K562 (cell line): ENCODE measurements around the gene SPSB1. TPM values are rescaled to one million over a fixed set of nuclear protein-coding genes. Genes with fewer than 3 reads are reported as not detected.

Experiments
- BCOR ChIP-seq: fragments of 450-650 bp; IDR thresholded peaks from 2 replicates; pipeline ENCODE4 v1.6.1; 2016
- CBFB ChIP-seq: sonication (generic); formaldehyde crosslinking; IDR thresholded peaks from 2 replicates; pipeline ENCODE4 v1.4.0; 2020; ENCODE audit warnings: mild to moderate bottlenecking, missing genetic modification reagents
- CEBPG ChIP-seq, 3 experiments: fragments of 200-800 bp in 1 of 3; sonication (Bioruptor generic) in 1 of 3; sonication (generic) in 1 of 3; formaldehyde crosslinking in 1 of 3; IDR thresholded peaks in 2 of 3; conservative IDR thresholded peaks in 1 of 3; 2 replicates each; pipeline versions ENCODE4 v1.6.1 to v1.8.0; 2016 to 2022; ENCODE audit warnings: missing compliant biosample characterization in 2 of 3, missing genetic modification characterization in 2 of 3, mild to moderate bottlenecking in 1 of 3, missing genetic modification reagents in 1 of 3
- CUX1 ChIP-seq: fragments of 200-800 bp; sonication (Bioruptor generic); IDR thresholded peaks from 2 replicates; pipeline ENCODE4 v1.6.1; 2016; ENCODE audit warnings: missing genetic modification characterization, missing compliant biosample characterization
- ELF4 ChIP-seq: fragments of 450-650 bp; formaldehyde crosslinking; IDR thresholded peaks from 2 replicates; pipeline ENCODE4 v1.4.0; 2022; ENCODE audit warnings: missing genetic modification characterization
- FOS ChIP-seq: IDR thresholded peaks from 3 replicates; pipeline ENCODE4 v1.6.1; 2011; ENCODE audit not compliant: insufficient read length; ENCODE audit errors: extremely low read depth
- L3MBTL2 ChIP-seq: fragments of 450-650 bp; IDR thresholded peaks from 2 replicates; pipeline ENCODE4 v1.6.1; 2016; ENCODE audit warnings: mild to moderate bottlenecking, moderate library complexity
- MCM5 ChIP-seq: fragments of 450-650 bp; IDR thresholded peaks from 2 replicates; pipeline ENCODE4 v1.6.1; 2016; ENCODE audit warnings: low read depth
- SMAD2 ChIP-seq: fragments of 150-350 bp; IDR thresholded peaks from 2 replicates; pipeline ENCODE4 v1.6.1; 2014; ENCODE audit warnings: low read depth, mild to moderate bottlenecking, low read length
- SRSF3 ChIP-seq: fragments of 200-400 bp; formaldehyde crosslinking; IDR thresholded peaks from 2 replicates; pipeline ENCODE4 v1.6.1; 2016; ENCODE audit warnings: mild to moderate bottlenecking, low read length, moderate library complexity; ENCODE audit not compliant: insufficient read depth
- TAF15 ChIP-seq: fragments of 200-400 bp; formaldehyde crosslinking; IDR thresholded peaks from 2 replicates; pipeline ENCODE4 v1.6.1; 2017; ENCODE audit warnings: mild to moderate bottlenecking, low read depth, low read length, moderate library complexity
- THRAP3 ChIP-seq: fragments of 450-650 bp; IDR thresholded peaks from 2 replicates; pipeline ENCODE4 v1.6.1; 2016; ENCODE audit warnings: mild to moderate bottlenecking, inconsistent platforms, borderline replicate concordance
- THRB ChIP-seq: fragments of 450-650 bp; formaldehyde crosslinking; conservative IDR thresholded peaks from 2 replicates; pipeline ENCODE4 v1.4.0; 2022; ENCODE audit warnings: mild to moderate bottlenecking, missing genetic modification characterization
- ZBTB26 ChIP-seq: fragments of 450-650 bp; formaldehyde crosslinking; IDR thresholded peaks from 2 replicates; pipeline ENCODE4 v1.4.0; 2022; ENCODE audit warnings: missing genetic modification characterization
- ZNF165 ChIP-seq: fragments of 250-450 bp; sonication (Bioruptor Pico); IDR thresholded peaks from 2 replicates; pipeline ENCODE4 v1.4.0; 2020; ENCODE audit warnings: borderline replicate concordance
- ZNF280B ChIP-seq: fragments of 250-450 bp; sonication (Bioruptor Pico); IDR thresholded peaks from 2 replicates; pipeline ENCODE4 v1.5.1; 2021; ENCODE audit warnings: mild to moderate bottlenecking
- ZNF347 ChIP-seq: fragments of 450-650 bp; formaldehyde crosslinking; IDR thresholded peaks from 2 replicates; pipeline ENCODE4 v1.4.0; 2020; ENCODE audit warnings: low read depth, mild to moderate bottlenecking, moderate library complexity
- ZNF780A ChIP-seq: fragments of 250-450 bp; sonication (Bioruptor Pico); IDR thresholded peaks from 2 replicates; pipeline ENCODE4 v1.5.0; 2021; ENCODE audit warnings: mild to moderate bottlenecking
- polyA plus RNA-seq, 8 experiments: library from polyadenylated mRNA; depleted of rRNA in 4 of 8; stranded (reverse) in 5 of 8; unstranded in 3 of 8; fragments of >200 nt; fragmentation: Nextera tagmentation in 2 of 8; fragmentation: Illumina TruSeq in 1 of 8; extraction: Ambion mirVana in 2 of 8; extraction: Trizol in 1 of 8; gene quantifications; 2 replicates each; pipeline versions ENCODE4 v1.2.1 to v1.2.3, GENCODE V29; 2011 to 2014; ENCODE audit warnings: inconsistent platforms in 1 of 8, missing spikeins in 1 of 8
- total RNA-seq, 7 experiments: library from RNA; depleted of rRNA in 6 of 7; stranded (reverse); fragments of >200 nt in 6 of 7; fragmentation: Illumina TruSeq in 2 of 7; extraction: Trizol in 2 of 7; gene quantifications; 2 replicates each; pipeline versions ENCODE4 v1.2.1 to v1.2.3, GENCODE V29; 2011 to 2021; ENCODE audit warnings: low replicate concordance in 1 of 7

SPSB1 gene
- total and polyA plus RNA-seq, 9 of the 15 experiments (the other 6 are each of a cell fraction or from before 2014, with no cell fraction given): 0.06 to 0.35 (median 0.14) TPM; not detected in 6

- TF ChIP-seq ZBTB26 (CRISPR knock-in tag) (0 out of 2 replicates have a peak, but pooled peaks have one; percentile 4), ZNF280B (no peak), SMAD2 (no peak), FOS (no peak), BCOR (peak; percentile 67; the same call in 1 of the 2 replicates), MCM5 (no peak), CUX1 (CRISPR knock-in tag) (no peak), ZNF347 (no peak), ELF4 (CRISPR knock-in tag) (no peak; the same call in 1 of the 2 replicates), L3MBTL2 (no peak), TAF15 (no peak), CBFB (CRISPR knock-in tag) (no peak), CEBPG (CRISPR knock-in tag; IDR thresholded peaks at IDR 0.05) (no peak), CEBPG (tag; conservative IDR thresholded peaks at IDR 0.05 in 1 of 2, IDR thresholded peaks at IDR 0.05 in 1 of 2) (no peak), ZNF780A (no peak), THRB (CRISPR knock-in tag) (0 out of 2 replicates have a peak, but pooled peaks have one; percentile 4), THRAP3 (no peak), ZNF165 (CRISPR knock-in tag) (no peak), SRSF3 (no peak)
Measured at GRCh38 chr1:9293533-9294404, 1.1 kb downstream of the SPSB1 start (continued).
